Nephron progenitor cell (in vitro differentiated cells): Measurements from ENCODE around the gene SLC34A3.

Experiments
- DNase-seq: peaks from one replicate; pipeline ENCODE4 v3.0.0; 2021
- H3K27ac Mint-ChIP-seq: 2 replicates; pipeline ENCODE4 v1.8.0; 2021; ENCODE audit warnings: mild to moderate bottlenecking, moderate library complexity, mixed read lengths
- H3K27me3 Mint-ChIP-seq: 2 replicates; pipeline ENCODE4 v1.8.0; 2021; ENCODE audit warnings: mild to moderate bottlenecking, low read depth, mixed read lengths; ENCODE audit not compliant: poor library complexity
- H3K36me3 Mint-ChIP-seq: 2 replicates; pipeline ENCODE4 v1.8.0; 2021; ENCODE audit warnings: low read depth, mixed read lengths
- H3K4me1 Mint-ChIP-seq: 2 replicates; pipeline ENCODE4 v1.8.0; 2021; ENCODE audit warnings: mixed read lengths
- H3K4me3 Mint-ChIP-seq: 2 replicates; pipeline ENCODE4 v1.8.0; 2021; ENCODE audit warnings: mild to moderate bottlenecking, moderate library complexity, mixed read lengths
- H3K9me3 Mint-ChIP-seq: 2 replicates; pipeline ENCODE4 v1.8.0; 2021; ENCODE audit warnings: mild to moderate bottlenecking, moderate library complexity, mixed read lengths
- TF ChIP-seq, protein P1 (sequence below): fragments of 200-600 bp; sonication (generic); IDR thresholded peaks from 2 replicates; pipeline ENCODE4 v1.5.0; 2021; ENCODE audit warnings: antibody characterized with exemption

The SLC34A3 gene

DNA sequence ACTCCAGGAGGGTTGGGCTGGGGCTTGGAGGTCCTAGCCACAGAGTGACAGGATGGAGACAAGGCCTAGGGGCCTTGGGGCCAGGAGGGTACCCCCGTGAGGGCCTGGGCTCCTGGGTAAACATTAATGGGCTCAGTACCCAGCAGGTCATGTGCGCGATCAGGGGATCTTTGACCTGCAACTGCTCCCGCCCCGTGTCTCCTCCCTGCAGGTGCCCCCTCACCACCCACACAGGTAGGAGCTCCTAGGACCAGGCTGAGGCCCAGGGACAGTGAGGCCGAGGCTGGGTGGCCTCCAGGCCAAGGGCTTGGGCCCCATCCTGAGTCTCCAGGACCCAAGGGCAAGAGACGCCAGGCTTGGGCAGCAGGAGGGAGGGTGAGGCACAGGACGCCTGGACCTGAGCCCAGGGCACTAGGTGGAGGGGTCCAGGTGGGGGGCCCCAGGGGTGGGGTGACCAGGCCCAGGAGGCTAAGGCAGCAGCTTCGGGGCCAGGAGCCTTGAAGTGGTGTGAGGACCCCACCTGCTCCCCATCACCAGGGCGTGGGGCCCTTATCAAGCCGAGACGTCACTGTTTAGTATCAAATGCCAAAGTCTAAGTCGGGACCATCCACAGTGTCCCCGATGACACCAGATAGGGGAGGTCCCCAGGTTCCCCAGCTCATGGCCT is at the start of gene SLC34A3:
Gene SLC34A3 (plus strand): TSS at position 197 of the 667 bp plus-strand sequence. CDS start 802 bp downstream, outside the sequence.
- no peak for DNase-seq
- H3K27ac Mint-ChIP-seq = no peak within 1 kb of the TSS
- H3K9me3 Mint-ChIP-seq = no peaks in the 10 kb centered on the region
- no peak within 1 kb of the TSS for H3K4me3 Mint-ChIP-seq
- H3K27me3 Mint-ChIP-seq = no peaks in the 10 kb centered on the region
- no peaks in the 10 kb centered on the region for H3K36me3 Mint-ChIP-seq
- TF ChIP-seq, protein P1, sequence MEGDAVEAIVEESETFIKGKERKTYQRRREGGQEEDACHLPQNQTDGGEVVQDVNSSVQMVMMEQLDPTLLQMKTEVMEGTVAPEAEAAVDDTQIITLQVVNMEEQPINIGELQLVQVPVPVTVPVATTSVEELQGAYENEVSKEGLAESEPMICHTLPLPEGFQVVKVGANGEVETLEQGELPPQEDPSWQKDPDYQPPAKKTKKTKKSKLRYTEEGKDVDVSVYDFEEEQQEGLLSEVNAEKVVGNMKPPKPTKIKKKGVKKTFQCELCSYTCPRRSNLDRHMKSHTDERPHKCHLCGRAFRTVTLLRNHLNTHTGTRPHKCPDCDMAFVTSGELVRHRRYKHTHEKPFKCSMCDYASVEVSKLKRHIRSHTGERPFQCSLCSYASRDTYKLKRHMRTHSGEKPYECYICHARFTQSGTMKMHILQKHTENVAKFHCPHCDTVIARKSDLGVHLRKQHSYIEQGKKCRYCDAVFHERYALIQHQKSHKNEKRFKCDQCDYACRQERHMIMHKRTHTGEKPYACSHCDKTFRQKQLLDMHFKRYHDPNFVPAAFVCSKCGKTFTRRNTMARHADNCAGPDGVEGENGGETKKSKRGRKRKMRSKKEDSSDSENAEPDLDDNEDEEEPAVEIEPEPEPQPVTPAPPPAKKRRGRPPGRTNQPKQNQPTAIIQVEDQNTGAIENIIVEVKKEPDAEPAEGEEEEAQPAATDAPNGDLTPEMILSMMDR = no peak
- peaks cover 21% of the 10 kb centered on the region for H3K4me1 Mint-ChIP-seq

DNA sequence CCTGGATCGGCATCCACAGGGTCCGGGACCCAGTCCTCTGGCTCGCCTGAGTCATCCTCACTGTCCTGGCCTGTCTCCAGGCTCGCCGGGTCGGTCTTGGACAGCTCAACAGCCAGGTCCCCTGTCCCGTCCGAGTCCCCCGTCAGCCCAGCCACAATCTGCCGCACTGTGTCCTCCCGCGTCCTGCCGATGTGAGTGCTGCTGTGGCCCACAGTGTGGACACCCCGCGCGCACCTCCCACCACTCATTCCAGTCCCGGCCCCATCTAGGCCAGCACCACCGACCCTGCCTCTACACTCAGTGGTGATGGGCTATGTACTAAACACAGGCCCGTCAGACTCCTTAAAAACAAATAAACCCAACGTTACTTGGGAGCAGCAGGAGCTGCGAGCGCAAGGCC is 49.0 kb upstream of the SLC34A3 start:
- peaks cover 4% of the 10 kb centered on the region for H3K4me1 Mint-ChIP-seq
- TF ChIP-seq, protein P1 = no peak
- H3K27me3 Mint-ChIP-seq = peaks cover 4% of the 10 kb centered on the region
- peaks cover 15% of the 10 kb centered on the region for H3K36me3 Mint-ChIP-seq
- H3K9me3 Mint-ChIP-seq = no peaks in the 10 kb centered on the region
- H3K27ac Mint-ChIP-seq = no peak overlapping the region
- no peak for DNase-seq
- no peak overlapping the region for H3K4me3 Mint-ChIP-seq

DNA sequence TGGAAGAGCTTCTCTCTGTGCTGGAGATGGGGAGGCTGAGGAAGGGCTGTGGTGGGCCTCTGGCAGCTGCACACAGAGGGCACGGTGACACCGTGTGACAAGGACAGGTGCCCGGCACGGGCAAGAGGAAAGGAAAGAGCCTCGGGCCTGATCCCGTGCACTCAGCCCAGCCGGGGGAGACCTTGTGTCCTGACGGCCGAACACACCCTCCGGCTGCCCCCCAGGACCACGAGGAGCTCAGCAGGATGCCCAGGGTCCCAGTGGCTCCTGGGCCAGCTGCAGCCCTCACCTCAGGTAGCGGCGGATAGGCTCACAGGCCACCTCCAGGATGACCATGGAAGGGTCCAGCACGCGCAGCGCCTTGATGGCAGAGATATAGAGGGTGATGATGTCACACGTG is 47.9 kb upstream of the SLC34A3 start:
- TF ChIP-seq, protein P1 = no peak
- Mint-ChIP-seq H3K27me3 (no peaks in the 10 kb centered on the region), H3K4me3 (no peak overlapping the region), H3K4me1 (peaks cover 15% of the 10 kb centered on the region), H3K9me3 (no peaks in the 10 kb centered on the region), H3K27ac (no peak overlapping the region), H3K36me3 (peaks cover 10% of the 10 kb centered on the region)
- DNase-seq = no peak

DNA sequence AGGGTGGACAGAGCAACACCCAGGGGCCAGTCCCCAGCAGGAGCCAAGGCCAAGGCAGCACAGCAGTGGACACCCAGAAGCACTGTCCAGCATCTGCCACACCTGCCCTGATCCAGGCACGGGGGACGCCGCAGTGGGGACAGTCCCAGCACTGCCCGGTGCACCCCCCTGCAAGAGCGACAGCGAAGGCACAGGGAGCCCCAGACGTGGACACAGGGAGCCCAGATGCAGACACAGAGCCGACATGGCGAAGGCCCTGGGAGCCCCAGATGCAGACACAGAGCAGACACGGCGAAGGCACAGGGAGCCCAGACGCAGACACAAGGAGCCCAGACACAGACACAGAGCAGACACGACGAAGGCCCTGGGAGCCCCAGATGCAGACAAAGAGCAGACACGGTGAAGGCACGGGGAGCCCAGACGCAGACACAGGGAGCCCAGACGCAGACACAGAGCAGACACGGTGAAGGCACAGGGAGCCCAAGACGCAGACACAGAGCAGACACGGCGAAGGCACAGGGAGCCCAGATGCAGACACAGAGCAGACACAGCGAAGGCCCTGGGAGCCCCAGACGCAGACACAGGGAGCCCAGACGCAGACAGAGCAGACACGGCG is 46.6 kb upstream of the SLC34A3 start:
- Mint-ChIP-seq H3K27me3 (no peaks in the 10 kb centered on the region), H3K9me3 (no peaks in the 10 kb centered on the region), H3K4me3 (no peak overlapping the region), H3K27ac (no peak overlapping the region), H3K4me1 (peaks cover 19% of the 10 kb centered on the region), H3K36me3 (peaks cover 10% of the 10 kb centered on the region)
- TF ChIP-seq, protein P1 = no peak
- DNase-seq = no peak

DNA sequence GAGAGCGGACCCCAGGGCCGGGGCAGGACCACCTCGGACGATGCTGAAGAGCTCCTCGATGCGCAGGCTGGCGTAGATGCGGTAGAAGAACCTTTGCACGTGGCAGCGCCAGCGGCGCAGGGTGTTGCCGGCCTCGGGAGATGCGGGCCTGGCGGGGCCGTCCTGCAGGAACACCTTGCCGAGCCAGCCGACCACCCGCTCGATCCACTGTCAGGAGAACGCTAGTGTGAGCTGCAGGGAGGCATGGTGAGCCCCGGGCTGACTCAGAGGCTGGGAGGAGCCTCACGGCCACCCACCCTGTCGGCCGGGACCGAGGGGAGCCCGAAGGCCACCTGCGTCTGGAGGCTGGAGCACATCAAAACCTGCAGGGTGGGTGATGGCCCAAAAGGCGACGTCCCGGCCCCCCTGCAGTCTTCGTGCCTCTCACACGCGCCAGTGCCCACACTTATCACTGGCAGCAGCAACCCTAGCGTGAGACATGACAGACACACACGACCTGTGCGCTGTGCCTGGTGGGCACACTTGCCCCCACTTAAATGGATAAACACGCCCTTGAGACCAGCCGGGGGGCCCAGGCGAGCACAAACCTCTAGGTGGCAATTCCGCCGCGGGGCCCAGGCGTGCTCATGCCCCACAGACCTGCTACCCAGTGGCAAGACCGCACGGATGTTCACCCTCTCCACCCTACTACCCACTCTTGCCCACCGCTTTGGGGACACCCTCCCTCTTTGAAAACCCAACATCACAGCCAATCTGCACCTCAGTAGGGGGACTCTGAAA is 45.6 kb upstream of the SLC34A3 start:
- TF ChIP-seq, protein P1 = no peak
- Mint-ChIP-seq H3K9me3 (no peaks in the 10 kb centered on the region), H3K27me3 (no peaks in the 10 kb centered on the region), H3K36me3 (peaks cover 10% of the 10 kb centered on the region), H3K4me3 (no peak overlapping the region), H3K4me1 (peaks cover 27% of the 10 kb centered on the region), H3K27ac (no peak overlapping the region)
- DNase-seq = no peak
